Astrocyte of the cerebellum (primary cell): ENCODE results near the gene ACYP2.
"Not testable (repeated sequence)": the region's sequence is repeated elsewhere in the genome, so short reads cannot be mapped to it uniquely, and the experiment has no call there.

Experiments used
- DNase-seq: peaks from one replicate; pipeline ENCODE4 v3.0.0-alpha.2; 2011; ENCODE audit warnings: low read depth
- H3K4me3 ChIP-seq: 2 replicates; pipeline ENCODE4 v1.5.1; 2011; ENCODE audit warnings: mild to moderate bottlenecking, low read depth, low read length, moderate library complexity
- CTCF ChIP-seq: IDR thresholded peaks from 2 replicates; pipeline ENCODE4 v1.5.1; 2012; ENCODE audit warnings: low read length, low read depth, moderate library complexity, mild to moderate bottlenecking; ENCODE audit errors: missing control alignments
- in situ Hi-C: cut with HindIII; loops from 2 replicates; pipeline ENCODE4 v1.10.0; 2017; ENCODE audit warnings: low sequenced_read_pairs

ACYP2 gene

GRCh38 chr2:54115284-54116137 is at the start of gene ACYP2:
Gene ACYP2 (plus strand): TSS chr2:54115615.
- in situ Hi-C loops: no loop called here
- DNase-seq: peak; percentile 89
- H3K4me3 ChIP-seq: peak within 1 kb of the TSS; percentile 78
- TF ChIP-seq CTCF: peak; percentile 46

GRCh38 chr2:54065891-54066290 is 49.5 kb upstream of the ACYP2 start:
- TF ChIP-seq CTCF: no peak
- in situ Hi-C loops: no loop called here
- no peak overlapping the region for H3K4me3 ChIP-seq
- DNase-seq: no peak

- in situ Hi-C loops: no loop called here
- no peak for DNase-seq
- H3K4me3 ChIP-seq: no peak overlapping the region
- no peak for TF ChIP-seq CTCF
Observed at GRCh38 chr2:54067851-54068375, 47.5 kb upstream of the ACYP2 start.

GRCh38 chr2:54072483-54072882 is 42.9 kb upstream of the ACYP2 start:
- in situ Hi-C loops, H3K4me3 ChIP-seq, DNase-seq: not testable (repeated sequence)

- in situ Hi-C loops: no loop called here
- H3K4me3 ChIP-seq: no peak overlapping the region
- DNase-seq: peak; percentile 35
- TF ChIP-seq CTCF: no peak
Observed at GRCh38 chr2:54073796-54074195, 41.6 kb upstream of the ACYP2 start.

GRCh38 chr2:54074606-54075341 is 40.6 kb upstream of the ACYP2 start:
- in situ Hi-C loops: no loop called here
- no peak overlapping the region for H3K4me3 ChIP-seq
- TF ChIP-seq CTCF: no peak
- no peak for DNase-seq

- DNase-seq: no peak
- TF ChIP-seq CTCF: no peak
- H3K4me3 ChIP-seq: no peak overlapping the region
- in situ Hi-C loops: no loop called here
Observed at GRCh38 chr2:54076586-54076985, 38.8 kb upstream of the ACYP2 start.
